K562 (cell line): ENCODE data around the gene FAM171A2. TPM values are rescaled to one million over a fixed set of nuclear protein-coding genes. Genes with fewer than 3 reads are reported as not detected.

Experiments used
- ATAC-seq: fragments of 200-7000 bp; cut with Tn5 transposase; 3 replicates; pipeline ENCODE4 v1.9.1; 2020; ENCODE audit warnings: moderate library complexity
- BruUV-seq: library from RNA; stranded (reverse); fragments of 400-500 nt; replicated peaks from 2 replicates; lab custom pipeline; 2021; lab: Mats Ljungman, UMichigan
- CTCF ChIA-PET: fragments of 300-600 bp; formaldehyde crosslinking; extraction: SDS; loops from one replicate; lab custom pipeline; 2021; ENCODE audit warnings: low intra/inter-chr PET ratio; lab: Yijun Ruan, JAX
- POLR2A ChIA-PET: fragments of 300-600, 350-650 bp; sonication (Branson Sonifier 250); formaldehyde crosslinking; extraction: SDS; loops from one replicate; lab custom pipeline; 2021; ENCODE audit warnings: antibody characterized with exemption, inconsistent platforms; lab: Yijun Ruan, JAX
- DNase-seq, 4 experiments: peaks; one replicate each; pipeline versions ENCODE4 v3.0.0 to v3.0.0-alpha.2; 2011 to 2018; ENCODE audit warnings: low spot score in 3 of 4, mixed read lengths in 3 of 4; ENCODE audit errors: extremely low read depth in 1 of 4
- FAIRE-seq: peaks from 2 replicates; lab custom pipeline; 2011; peaks lifted over from hg19 to GRCh38; lab: Jason Lieb, UNC
- H2AFZ ChIP-seq: 2 replicates; pipeline ENCODE4 v1.6.0; 2011; ENCODE audit warnings: low read depth, low read length, control low read depth, inconsistent platforms
- H3K27ac ChIP-seq: fragments of 200-600 bp; 3 replicates; pipeline ENCODE4 v1.8.0; 2011; ENCODE audit warnings: low read depth, mild to moderate bottlenecking, control low read depth, inconsistent platforms, low read length, moderate library complexity, mixed read lengths; ENCODE audit errors: extremely low read depth
- H3K27me3 ChIP-seq, 2 experiments: fragments of 300-600 bp in 1 of 2; 2 replicates in 1 of 2; 3 replicates in 1 of 2; pipeline versions ENCODE4 v1.6.0 to v1.8.0; 2011; ENCODE audit warnings: inconsistent platforms in 2 of 2, low read length in 2 of 2, mild to moderate bottlenecking in 1 of 2, mixed read lengths in 1 of 2, moderate library complexity in 1 of 2; ENCODE audit not compliant: control insufficient read depth in 2 of 2, insufficient read depth in 2 of 2
- H3K36me3 ChIP-seq: fragments of 300-600 bp; 3 replicates; pipeline ENCODE4 v1.8.0; 2011; ENCODE audit warnings: mild to moderate bottlenecking, low read length, inconsistent platforms; ENCODE audit not compliant: control insufficient read depth, insufficient read depth
- H3K4me1 ChIP-seq, 2 experiments: fragments of 200-600 bp in 1 of 2; replicated peaks in 1 of 2; 2 replicates in 1 of 2; 3 replicates in 1 of 2; pipeline versions ENCODE4 v1.5.1 to v1.8.0; 2011; ENCODE audit warnings: inconsistent platforms in 2 of 2, low read length in 2 of 2, mild to moderate bottlenecking in 1 of 2, mixed read lengths in 1 of 2, moderate library complexity in 1 of 2; ENCODE audit not compliant: control insufficient read depth in 2 of 2, insufficient read depth in 2 of 2
- H3K4me2 ChIP-seq: 2 replicates; pipeline ENCODE4 v1.6.1; 2011; ENCODE audit warnings: low read length, control low read depth, inconsistent platforms, mixed read lengths; ENCODE audit not compliant: insufficient read depth
- H3K4me3 ChIP-seq: fragments of 200-600 bp; sonication (generic), shearing (Covaris generic); 2 replicates; pipeline ENCODE4 v1.5.1; 2016; ENCODE audit warnings: control low read depth, inconsistent platforms
- H3K79me2 ChIP-seq: fragments of 200-600 bp; 3 replicates; pipeline ENCODE4 v1.8.0; 2011; ENCODE audit warnings: low read length, inconsistent platforms; ENCODE audit not compliant: control insufficient read depth, insufficient read depth
- H3K9ac ChIP-seq, 2 experiments: 2 replicates each; pipeline versions ENCODE4 v1.6.0 to v1.6.1; 2011; ENCODE audit warnings: low read depth in 2 of 2, low read length in 2 of 2, control low read depth in 1 of 2, inconsistent platforms in 1 of 2, mild to moderate bottlenecking in 1 of 2, mixed read lengths in 1 of 2; ENCODE audit not compliant: insufficient read depth in 1 of 2
- H3K9me1 ChIP-seq: one replicate; pipeline ENCODE4 v1.6.0; 2011; ENCODE audit warnings: inconsistent platforms, mild to moderate bottlenecking, low read length, moderate library complexity; ENCODE audit not compliant: control insufficient read depth, insufficient read depth
- H3K9me3 ChIP-seq: replicated peaks from 2 replicates; pipeline ENCODE4 v1.5.1; 2011; ENCODE audit warnings: low read depth, low read length, inconsistent platforms; ENCODE audit not compliant: control insufficient read depth, insufficient read depth
- H4K20me1 ChIP-seq: replicated peaks from 2 replicates; pipeline ENCODE4 v1.6.1; 2011; ENCODE audit warnings: low read length, inconsistent platforms, mixed read lengths; ENCODE audit not compliant: control insufficient read depth, insufficient read depth
- CBFB ChIP-seq: sonication (generic); formaldehyde crosslinking; IDR thresholded peaks from 2 replicates; pipeline ENCODE4 v1.4.0; 2020; ENCODE audit warnings: mild to moderate bottlenecking, missing genetic modification reagents
- DDX20 ChIP-seq: fragments of 450-650 bp; IDR thresholded peaks from 2 replicates; pipeline ENCODE4 v1.6.1; 2016; ENCODE audit warnings: missing genetic modification characterization, low read depth, mild to moderate bottlenecking, missing compliant biosample characterization, moderate library complexity
- OTX1 ChIP-seq: fragments of 450-650 bp; formaldehyde crosslinking; IDR thresholded peaks from 2 replicates; pipeline ENCODE4 v1.4.0; 2022; ENCODE audit warnings: mild to moderate bottlenecking
- SIRT6 ChIP-seq: IDR thresholded peaks from one replicate; pipeline ENCODE4 v1.6.1; 2012; ENCODE audit warnings: low read depth, mild to moderate bottlenecking, control low read depth, inconsistent platforms, low read length, moderate library complexity
- TRIM28 ChIP-seq: fragments of 450-650 bp; IDR thresholded peaks from 2 replicates; pipeline ENCODE4 v1.6.1; 2017
- ZNF324 ChIP-seq: fragments of 250-450 bp; sonication (Bioruptor Pico); IDR thresholded peaks from 2 replicates; pipeline ENCODE4 v1.4.0; 2020; ENCODE audit warnings: mild to moderate bottlenecking
- ZNF766 ChIP-seq: fragments of 200-800 bp; sonication (Bioruptor generic); conservative IDR thresholded peaks from 2 replicates; pipeline ENCODE4 v1.6.1; 2016; ENCODE audit warnings: missing genetic modification characterization, missing compliant biosample characterization
- WGBS: fragments of 100-300 bp; shearing (Covaris generic); methylation state at CpG from one replicate; pipeline ENCODE4 v1.1.6; 2016; ENCODE audit warnings: low coverage, mixed read lengths; ENCODE audit not compliant: insufficient coverage; ENCODE audit errors: missing lambda C conversion rate; 5-methylcytosine and 5-hydroxymethylcytosine counted together
- in situ Hi-C: fragments of 300-500 bp; cut with MboI; formaldehyde crosslinking; loops from 4 replicates; pipeline ENCODE4 v1.15.0; 2018; ENCODE audit warnings: inconsistent platforms, mixed read lengths
- intact Hi-C: fragments of 100-400 bp; cut with micrococcal nuclease; formaldehyde crosslinking; loops from 2 replicates; pipeline ENCODE4 v1.14.2; 2022
- polyA plus RNA-seq, 8 experiments: library from polyadenylated mRNA; depleted of rRNA in 4 of 8; stranded (reverse) in 5 of 8; unstranded in 3 of 8; fragments of >200 nt; fragmentation: Nextera tagmentation in 2 of 8; fragmentation: Illumina TruSeq in 1 of 8; extraction: Ambion mirVana in 2 of 8; extraction: Trizol in 1 of 8; gene quantifications; 2 replicates each; pipeline versions ENCODE4 v1.2.1 to v1.2.3, GENCODE V29; 2011 to 2014; ENCODE audit warnings: inconsistent platforms in 1 of 8, missing spikeins in 1 of 8
- total RNA-seq, 7 experiments: library from RNA; depleted of rRNA in 6 of 7; stranded (reverse); fragments of >200 nt in 6 of 7; fragmentation: Illumina TruSeq in 2 of 7; extraction: Trizol in 2 of 7; gene quantifications; 2 replicates each; pipeline versions ENCODE4 v1.2.1 to v1.2.3, GENCODE V29; 2011 to 2021; ENCODE audit warnings: low replicate concordance in 1 of 7
- TF ChIP-seq, protein P1 (sequence below), 2 experiments: fragments of 450-650 bp in 1 of 2; sonication (generic) in 1 of 2; formaldehyde crosslinking; conservative IDR thresholded peaks; 2 replicates each; pipeline versions ENCODE4 v1.4.0 to v1.8.1; 2020 to 2022; ENCODE audit warnings: mild to moderate bottlenecking in 1 of 2, missing genetic modification reagents in 1 of 2
- TF ChIP-seq, protein P2 (sequence below): fragments of 450-650 bp; IDR thresholded peaks from 2 replicates; pipeline ENCODE4 v1.7.1; 2018; ENCODE audit warnings: mild to moderate bottlenecking, low read depth; ENCODE audit not compliant: partially characterized antibody

The FAM171A2 gene
- total and polyA plus RNA-seq, 9 of the 15 experiments (the other 6 are each of a cell fraction or from before 2014, with no cell fraction given) = 0.10 to 10.2 (median 2.0) TPM; not detected in 1

DNA sequence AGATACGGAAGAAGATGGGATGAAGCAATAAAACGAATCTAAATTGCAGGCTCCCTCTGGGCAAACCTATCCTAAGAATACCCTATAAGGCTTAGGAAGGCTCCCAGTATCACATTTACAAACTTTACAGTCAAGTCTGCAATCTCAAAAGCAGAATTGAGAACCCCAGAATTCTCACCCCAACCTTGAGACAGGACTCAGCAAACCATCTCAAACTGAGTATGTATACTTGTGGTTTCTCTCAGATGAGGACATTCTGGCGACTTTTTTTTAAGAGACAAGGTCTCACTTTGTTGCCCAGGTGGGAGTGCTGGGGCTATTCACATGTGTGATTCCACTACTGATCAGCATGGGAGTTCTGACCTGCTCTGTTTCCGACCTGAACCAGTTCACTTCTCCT, 45.1 kb upstream of the FAM171A2 start:
- ChIA-PET CTCF (no interaction called here), POLR2A (interaction anchor here (1.3 kb wide), 1 partner anchor 16 kb away, joined by 3 read pairs; no protein-coding TSS in a partner anchor)
- intact Hi-C loops = no loop called here
- no peak overlapping the region for H3K9ac ChIP-seq
- FAIRE-seq (no peak), ATAC-seq (no peak), DNase-seq (no peak)
- H3K9me3 ChIP-seq = no peaks in the 10 kb centered on the region
- WGBS = 70% methylated on average over 4 of the region's 4 CpGs
- no peaks in the 10 kb centered on the region for H3K27me3 ChIP-seq
- H3K27ac ChIP-seq = no peak overlapping the region
- H2AFZ ChIP-seq = no peak overlapping the region
- H3K79me2 ChIP-seq = no peaks in the 10 kb centered on the region
- H4K20me1 ChIP-seq = no peaks in the 10 kb centered on the region
- H3K9me1 ChIP-seq = no peaks in the 10 kb centered on the region
- H3K4me1 ChIP-seq = no peaks in the 10 kb centered on the region
- peaks cover 17% of the 10 kb centered on the region; the same call in 2 of the 3 replicates for H3K36me3 ChIP-seq
- H3K4me2 ChIP-seq = no peak overlapping the region
- no TSS peak for BruUV-seq
- no peak for TF ChIP-seq SIRT6
- no peak for TF ChIP-seq ZNF324 (CRISPR knock-in tag)
- TF ChIP-seq TRIM28 = no peak
- no peak for TF ChIP-seq DDX20 (tag)
- no peak for TF ChIP-seq ZNF766 (CRISPR knock-in tag)
- TF ChIP-seq OTX1 (CRISPR knock-in tag) = no peak
- TF ChIP-seq CBFB (CRISPR knock-in tag) = no peak
- TF ChIP-seq, protein P1, sequence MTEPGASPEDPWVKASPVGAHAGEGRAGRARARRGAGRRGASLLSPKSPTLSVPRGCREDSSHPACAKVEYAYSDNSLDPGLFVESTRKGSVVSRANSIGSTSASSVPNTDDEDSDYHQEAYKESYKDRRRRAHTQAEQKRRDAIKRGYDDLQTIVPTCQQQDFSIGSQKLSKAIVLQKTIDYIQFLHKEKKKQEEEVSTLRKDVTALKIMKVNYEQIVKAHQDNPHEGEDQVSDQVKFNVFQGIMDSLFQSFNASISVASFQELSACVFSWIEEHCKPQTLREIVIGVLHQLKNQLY (CRISPR knock-in tag; conservative IDR thresholded peaks at IDR 0.05) = no peak
- TF ChIP-seq, protein P2, sequence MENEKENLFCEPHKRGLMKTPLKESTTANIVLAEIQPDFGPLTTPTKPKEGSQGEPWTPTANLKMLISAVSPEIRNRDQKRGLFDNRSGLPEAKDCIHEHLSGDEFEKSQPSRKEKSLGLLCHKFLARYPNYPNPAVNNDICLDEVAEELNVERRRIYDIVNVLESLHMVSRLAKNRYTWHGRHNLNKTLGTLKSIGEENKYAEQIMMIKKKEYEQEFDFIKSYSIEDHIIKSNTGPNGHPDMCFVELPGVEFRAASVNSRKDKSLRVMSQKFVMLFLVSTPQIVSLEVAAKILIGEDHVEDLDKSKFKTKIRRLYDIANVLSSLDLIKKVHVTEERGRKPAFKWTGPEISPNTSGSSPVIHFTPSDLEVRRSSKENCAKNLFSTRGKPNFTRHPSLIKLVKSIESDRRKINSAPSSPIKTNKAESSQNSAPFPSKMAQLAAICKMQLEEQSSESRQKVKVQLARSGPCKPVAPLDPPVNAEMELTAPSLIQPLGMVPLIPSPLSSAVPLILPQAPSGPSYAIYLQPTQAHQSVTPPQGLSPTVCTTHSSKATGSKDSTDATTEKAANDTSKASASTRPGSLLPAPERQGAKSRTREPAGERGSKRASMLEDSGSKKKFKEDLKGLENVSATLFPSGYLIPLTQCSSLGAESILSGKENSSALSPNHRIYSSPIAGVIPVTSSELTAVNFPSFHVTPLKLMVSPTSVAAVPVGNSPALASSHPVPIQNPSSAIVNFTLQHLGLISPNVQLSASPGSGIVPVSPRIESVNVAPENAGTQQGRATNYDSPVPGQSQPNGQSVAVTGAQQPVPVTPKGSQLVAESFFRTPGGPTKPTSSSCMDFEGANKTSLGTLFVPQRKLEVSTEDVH = no peak
- no peak overlapping the region for H3K4me3 ChIP-seq
- in situ Hi-C loops = no loop called here
